OCI-LY3 (cell line): Measurements from ENCODE around the gene HELZ.

Experiments used
- CTCF ChIP-seq: fragments of 200-600, 300-600 bp; sonication (generic); IDR thresholded peaks from 2 replicates; pipeline ENCODE4 v1.5.1; 2014; ENCODE audit warnings: antibody characterized with exemption, low read length, low read depth
- EZH2phosphoT487 ChIP-seq: fragments of 200-600 bp; shearing (Covaris generic); IDR thresholded peaks from 2 replicates; pipeline ENCODE4 v1.6.1; 2018; ENCODE audit warnings: antibody characterized with exemption, mixed run types, low read depth

GRCh38 chr17:67290711-67291291 lies 45.8 kb upstream of the HELZ start:
- TF ChIP-seq CTCF, result no peak
- TF ChIP-seq EZH2phosphoT487, result no peak
